ENCODE measurements around the gene SSBP3. TPM values are rescaled to one million over a fixed set of nuclear protein-coding genes. Genes with fewer than 3 reads are reported as not detected.

SSBP3 gene
- total and polyA plus RNA-seq, 4 donors, result 7.7 to 24.7 (median 17.3) TPM

- Histone ChIP-seq H3K4me1 (ENCODE audit: control insufficient read depth in 4 of 4, insufficient read depth in 4 of 4, low read length in 3 of 4) (peaks cover 6 to 30% (median 29%) of the 10 kb centered on the region in 4 donors), H3K27ac (ENCODE audit: low read depth in 1 of 2, low read length in 2 of 2) (peak overlapping the region; percentile 72 to 87), H3K9me3 (ENCODE audit: control insufficient read depth in 4 of 4, low read length in 3 of 4) (no peaks in the 10 kb centered on the region), H3K27me3 (ENCODE audit: control insufficient read depth in 4 of 4, insufficient read depth in 4 of 4, low read length in 3 of 4) (no peaks in the 10 kb centered on the region), H3K36me3 (ENCODE audit: control insufficient read depth in 4 of 4, insufficient read depth in 3 of 4, low read depth in 1 of 4, low read length in 3 of 4) (no peaks in the 10 kb centered on the region), H3K4me3 (ENCODE audit: low read depth in 1 of 3, low read length in 3 of 3) (no peak overlapping the region), H3K9ac (ENCODE audit: low read depth in 1 of 2, low read length in 2 of 2) (peak overlapping the region in 1 of 2 donors; percentile 54)
- 68% methylated on average over 9 of the region's 9 CpGs for WGBS
- DNase-seq (ENCODE audit: low spot score), result no peak
- TF ChIP-seq RAD21 (IDR thresholded peaks at IDR 0.05) (no peak), FOXA1 (IDR thresholded peaks at IDR 0.05) (no peak), CTCF (IDR thresholded peaks at IDR 0.05; ENCODE audit: low read depth, low read length, missing input control) (no peak)
Observed at GRCh38 chr1:54408147-54409066, 2.2 kb upstream of the SSBP3 start.

- TF ChIP-seq HNF4A (conservative IDR thresholded peaks at IDR 0.05) (peak; percentile 55 to 65), EGR1 (IDR thresholded peaks at IDR 0.05; ENCODE audit: low read depth in 2 of 2) (peak in 1 of 2 donors; percentile 60), TAF1 (conservative IDR thresholded peaks at IDR 0.05) (peak; percentile 28), HNF4G (IDR thresholded peaks at IDR 0.05) (no peak), NR2F2 (IDR thresholded peaks at IDR 0.05) (peak; percentile 33), CTCF (IDR thresholded peaks at IDR 0.05; ENCODE audit: low read depth, low read length, missing input control) (no peak), GABPA (IDR thresholded peaks at IDR 0.05 in 1 of 2, conservative IDR thresholded peaks at IDR 0.05 in 1 of 2) (peak; percentile 22 to 69), ATF3 (IDR thresholded peaks at IDR 0.05) (no peak), REST (IDR thresholded peaks at IDR 0.05) (peak; percentile 46), ZBTB33 (IDR thresholded peaks at IDR 0.05) (peak; percentile 88), MAX (IDR thresholded peaks at IDR 0.05) (peak; percentile 100), SP1 (IDR thresholded peaks at IDR 0.05) (peak; percentile 85), RAD21 (IDR thresholded peaks at IDR 0.05) (peak; percentile 74 to 75), FOXA2 (IDR thresholded peaks at IDR 0.05) (no peak), YY1 (IDR thresholded peaks at IDR 0.05) (peak; percentile 73), FOXA1 (IDR thresholded peaks at IDR 0.05) (peak; percentile 51), JUND (IDR thresholded peaks at IDR 0.05) (peak in 1 of 2 donors; percentile 68), RXRA (IDR thresholded peaks at IDR 0.05) (peak; percentile 76 to 83)
- H3K27me3 ChIP-seq (ENCODE audit: control insufficient read depth in 4 of 4, insufficient read depth in 4 of 4, low read length in 3 of 4), result no peaks in the 10 kb centered on the region
- H3K4me1 ChIP-seq (ENCODE audit: control insufficient read depth in 4 of 4, insufficient read depth in 4 of 4, low read length in 3 of 4), result peaks cover 6 to 32% (median 29%) of the 10 kb centered on the region in 4 donors
- H3K36me3 ChIP-seq (ENCODE audit: control insufficient read depth in 4 of 4, insufficient read depth in 3 of 4, low read depth in 1 of 4, low read length in 3 of 4), result no peaks in the 10 kb centered on the region
- H3K27ac ChIP-seq (ENCODE audit: low read depth in 1 of 2, low read length in 2 of 2), result peak overlapping the region; percentile 89 to 96
- peak overlapping the region in 1 of 2 donors; percentile 71 for H3K9ac ChIP-seq (ENCODE audit: low read depth in 1 of 2, low read length in 2 of 2)
- H3K9me3 ChIP-seq (ENCODE audit: control insufficient read depth in 4 of 4, low read length in 3 of 4), result no peaks in the 10 kb centered on the region
- peak overlapping the region; percentile 61 to 85 (median 84) for H3K4me3 ChIP-seq (ENCODE audit: low read depth in 1 of 3, low read length in 3 of 3)
- DNase-seq (ENCODE audit: low spot score), result peak; percentile 73
- 8% methylated on average over 15 of the region's 15 CpGs for WGBS
Observed at GRCh38 chr1:54407404-54408146, 1.4 kb upstream of the SSBP3 start.

Measured in liver (tissue), 9 donors.